Hepatocyte (in vitro differentiated cells): ENCODE results near the gene TOMM7. TPM values are rescaled to one million over a fixed set of nuclear protein-coding genes. Genes with fewer than 3 reads are reported as not detected.

Experiments used
- DNase-seq: peaks from one replicate; pipeline ENCODE4 v3.0.0-alpha.2; 2016; ENCODE audit warnings: low spot score
- H2AFZ ChIP-seq: fragments of 200-600 bp; sonication (generic); 2 replicates; pipeline ENCODE4 v1.6.0; 2016; ENCODE audit warnings: antibody characterized with exemption, mild to moderate bottlenecking
- H3K27ac ChIP-seq: fragments of 200-600 bp; sonication (generic); 2 replicates; pipeline ENCODE4 v1.5.1; 2016; ENCODE audit warnings: mild to moderate bottlenecking
- H3K27me3 ChIP-seq: fragments of 200-600 bp; sonication (generic); 2 replicates; pipeline ENCODE4 v1.6.1; 2016
- H3K36me3 ChIP-seq: fragments of 200-600 bp; sonication (generic); replicated peaks from 2 replicates; pipeline ENCODE4 v1.5.1; 2016; ENCODE audit warnings: low read depth; ENCODE audit not compliant: insufficient read depth
- H3K4me1 ChIP-seq: fragments of 200-600 bp; sonication (generic); 2 replicates; pipeline ENCODE4 v1.5.1; 2016; ENCODE audit warnings: mild to moderate bottlenecking, moderate library complexity; ENCODE audit not compliant: insufficient read depth
- H3K4me2 ChIP-seq: fragments of 200-600 bp; sonication (generic); 2 replicates; pipeline ENCODE4 v1.6.0; 2016
- H3K4me3 ChIP-seq: fragments of 200-600 bp; sonication (generic); 2 replicates; pipeline ENCODE4 v1.5.1; 2016; ENCODE audit warnings: mild to moderate bottlenecking
- H3K79me2 ChIP-seq: fragments of 200-600 bp; sonication (generic); 2 replicates; pipeline ENCODE4 v1.6.0; 2017; ENCODE audit warnings: mild to moderate bottlenecking
- H3K9me2 ChIP-seq: fragments of 200-600 bp; sonication (generic); replicated peaks from 2 replicates; pipeline ENCODE4 v1.6.0; 2017; ENCODE audit warnings: mild to moderate bottlenecking; ENCODE audit not compliant: insufficient read depth
- H3K9me3 ChIP-seq: fragments of 200-600 bp; sonication (generic); 2 replicates; pipeline ENCODE4 v1.5.1; 2016; ENCODE audit warnings: low read depth, mild to moderate bottlenecking
- H4K20me1 ChIP-seq: fragments of 200-600 bp; sonication (generic); 2 replicates; pipeline ENCODE4 v1.6.0; 2016; ENCODE audit warnings: mild to moderate bottlenecking; ENCODE audit not compliant: insufficient read depth, poor library complexity, severe bottlenecking
- CTCF ChIP-seq: fragments of 200-600 bp; sonication (generic); IDR thresholded peaks from 2 replicates; pipeline ENCODE4 v1.5.1; 2016; ENCODE audit warnings: antibody characterized with exemption, mild to moderate bottlenecking; ENCODE audit not compliant: poor library complexity
- EZH2 ChIP-seq: fragments of 200-600 bp; sonication (generic); IDR thresholded peaks from 2 replicates; pipeline ENCODE4 v1.6.1; 2016; ENCODE audit warnings: antibody characterized with exemption, mild to moderate bottlenecking, borderline replicate concordance
- EZH2phosphoT487 ChIP-seq: fragments of 200-600 bp; sonication (generic); IDR thresholded peaks from one replicate; pipeline ENCODE4 v1.6.1; 2018; ENCODE audit warnings: antibody characterized with exemption, mild to moderate bottlenecking, low read depth, moderate library complexity; ENCODE audit not compliant: unreplicated experiment, severe bottlenecking
- WGBS: methylation state at CpG from one replicate; pipeline ENCODE4 v1.1.6; 2016; ENCODE audit warnings: low lambda C conversion rate; ENCODE audit errors: missing lambda C conversion rate; 5-methylcytosine and 5-hydroxymethylcytosine counted together
- polyA plus RNA-seq: library from polyadenylated mRNA; unstranded; fragments of >200 nt; fragmentation: Nextera tagmentation; extraction: Ambion mirVana; gene quantifications from 2 replicates; pipeline ENCODE4 v1.2.1, GENCODE V29; 2016
- total RNA-seq: library from RNA; depleted of rRNA; stranded (reverse); fragments of >200 nt; gene quantifications from 2 replicates; pipeline ENCODE4 v1.2.3, GENCODE V29; 2014

TOMM7 gene
- total and polyA plus RNA-seq, 2 experiments from 2014 or later, result 215 to 322 TPM

GRCh38 chr7:22827563-22827962 is 4.9 kb upstream of the TOMM7 start:
- TF ChIP-seq EZH2phosphoT487, result no peak
- TF ChIP-seq CTCF, result no peak
- TF ChIP-seq EZH2, result no peak
- H3K27ac ChIP-seq, result no peak overlapping the region
- H3K4me2 ChIP-seq, result no peak overlapping the region
- H3K9me3 ChIP-seq, result no peaks in the 10 kb centered on the region
- no peaks in the 10 kb centered on the region for H4K20me1 ChIP-seq
- no peaks in the 10 kb centered on the region for H3K79me2 ChIP-seq
- no peak for DNase-seq
- H3K4me3 ChIP-seq, result no peak overlapping the region
- H3K4me1 ChIP-seq, result peaks cover 4% of the 10 kb centered on the region
- H3K27me3 ChIP-seq, result no peaks in the 10 kb centered on the region
- H3K9me2 ChIP-seq, result no peaks in the 10 kb centered on the region
- H2AFZ ChIP-seq, result no peak overlapping the region
- no peaks in the 10 kb centered on the region for H3K36me3 ChIP-seq

DNA sequence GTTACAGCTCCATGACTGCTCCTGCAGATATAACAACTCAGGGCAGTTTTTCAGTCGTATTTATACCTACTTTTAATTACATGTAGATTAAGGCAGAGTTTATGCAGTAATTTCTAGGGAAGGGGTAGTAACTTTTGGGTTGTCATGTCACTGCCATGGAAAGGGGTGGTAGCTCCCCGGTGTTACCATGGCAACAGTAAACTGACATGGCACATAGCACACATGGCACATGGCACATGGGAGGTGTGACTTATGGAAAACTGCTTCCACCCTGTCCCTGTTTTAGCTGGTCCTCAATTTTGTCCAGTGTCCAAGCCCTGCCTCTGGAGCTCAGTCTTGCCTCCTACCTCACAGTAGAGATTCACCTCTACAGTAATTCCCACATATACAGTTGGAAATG is 3.9 kb upstream of the TOMM7 start:
- peaks cover 8% of the 10 kb centered on the region for H3K79me2 ChIP-seq
- H3K36me3 ChIP-seq, result no peaks in the 10 kb centered on the region
- no peaks in the 10 kb centered on the region for H3K27me3 ChIP-seq
- no peaks in the 10 kb centered on the region for H3K9me2 ChIP-seq
- H3K4me1 ChIP-seq, result peaks cover 4% of the 10 kb centered on the region
- H3K9me3 ChIP-seq, result no peaks in the 10 kb centered on the region
- DNase-seq, result no peak
- no peak overlapping the region for H3K4me2 ChIP-seq
- WGBS, result 81% methylated on average over 2 of the region's 2 CpGs
- no peak overlapping the region for H3K4me3 ChIP-seq
- H3K27ac ChIP-seq, result no peak overlapping the region
- no peak for TF ChIP-seq CTCF
- TF ChIP-seq EZH2phosphoT487, result no peak
- TF ChIP-seq EZH2, result no peak
- no peak overlapping the region for H2AFZ ChIP-seq
- H4K20me1 ChIP-seq, result no peaks in the 10 kb centered on the region

DNA sequence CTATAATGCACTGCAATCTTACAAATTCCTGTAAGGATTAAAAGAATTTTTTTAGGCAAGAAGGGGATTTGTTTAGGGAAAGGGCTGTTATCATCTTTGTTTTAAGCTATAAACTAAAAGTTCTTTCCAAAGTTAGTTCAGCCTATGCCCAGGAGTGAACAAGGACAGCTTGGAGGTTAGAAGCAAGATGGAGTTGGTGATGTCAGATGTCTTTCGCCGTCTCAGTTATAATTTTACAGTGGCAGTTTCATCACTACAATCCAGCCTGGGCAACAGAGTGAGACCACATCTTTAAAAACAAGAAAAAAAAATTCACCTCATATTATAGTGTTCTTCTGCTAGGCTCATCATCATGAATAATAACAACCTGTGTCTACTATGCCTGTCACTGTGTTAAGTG is 2.1 kb upstream of the TOMM7 start:
- WGBS, result 98% methylated on average over 2 of the region's 2 CpGs
- Histone ChIP-seq H3K79me2 (peaks cover 13% of the 10 kb centered on the region), H3K27me3 (no peaks in the 10 kb centered on the region), H3K36me3 (no peaks in the 10 kb centered on the region), H3K4me1 (peaks cover 12% of the 10 kb centered on the region), H3K4me2 (no peak overlapping the region), H3K9me3 (no peaks in the 10 kb centered on the region), H4K20me1 (no peaks in the 10 kb centered on the region), H3K27ac (no peak overlapping the region), H3K4me3 (no peak overlapping the region), H3K9me2 (no peaks in the 10 kb centered on the region), H2AFZ (no peak overlapping the region)
- TF ChIP-seq CTCF, result no peak
- no peak for TF ChIP-seq EZH2
- no peak for TF ChIP-seq EZH2phosphoT487
- DNase-seq, result no peak

- Histone ChIP-seq H3K4me2 (peak overlapping the region; percentile 75), H3K4me1 (peaks cover 12% of the 10 kb centered on the region)
- 62% methylated on average over 3 of the region's 3 CpGs for WGBS
Measured at GRCh38 chr7:22823142-22823497, 471 bp upstream of the TOMM7 start.

More at GRCh38 chr7:22823142-22823497, 471 bp upstream of the TOMM7 start:
- peak overlapping the region; percentile 4 for H3K4me3 ChIP-seq
- H3K9me3 ChIP-seq, result no peaks in the 10 kb centered on the region
- no peaks in the 10 kb centered on the region for H3K9me2 ChIP-seq
- H3K27me3 ChIP-seq, result no peaks in the 10 kb centered on the region
- no peak for DNase-seq
- no peak overlapping the region for H3K27ac ChIP-seq
- no peak for TF ChIP-seq EZH2
- no peak for TF ChIP-seq EZH2phosphoT487
- TF ChIP-seq CTCF, result no peak
- no peaks in the 10 kb centered on the region for H3K36me3 ChIP-seq
- H3K79me2 ChIP-seq, result peaks cover 29% of the 10 kb centered on the region
- H2AFZ ChIP-seq, result peak overlapping the region; percentile 50
- H4K20me1 ChIP-seq, result no peaks in the 10 kb centered on the region
